ENCODE results near the gene ADAMTS8. TPM values are rescaled to one million over a fixed set of nuclear protein-coding genes. Genes with fewer than 3 reads are reported as not detected.

The ADAMTS8 gene
- total and polyA plus RNA-seq, 2 donors (not counting 3 experiments of a cell fraction or from before 2014, with no cell fraction given) = not detected

DNA sequence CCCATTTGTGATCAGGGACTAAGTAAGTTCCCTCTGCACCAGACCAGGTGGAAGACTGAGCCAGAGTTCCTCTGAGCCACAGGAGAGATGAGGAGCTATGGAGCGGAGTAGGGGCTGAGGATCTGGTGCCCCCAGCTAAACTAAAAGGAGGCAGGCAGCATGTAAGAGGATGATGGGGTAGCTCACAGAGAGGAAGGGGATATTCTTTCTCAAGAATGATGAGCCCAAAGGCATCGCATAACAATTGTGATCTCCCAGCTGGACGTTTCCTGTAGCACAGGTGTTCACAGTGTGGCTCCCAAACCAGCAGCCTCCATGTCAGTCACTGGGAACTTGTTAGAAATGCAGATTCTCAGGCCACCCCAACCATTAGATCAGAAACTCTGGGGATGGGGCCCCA, 24.4 kb downstream of the ADAMTS8 start:
- TF ChIP-seq GATA2 (IDR thresholded peaks at IDR 0.05; ENCODE audit: insufficient read depth, insufficient read length, low read depth, low read length) (no peak), EZH2 (IDR thresholded peaks at IDR 0.05; ENCODE audit: borderline replicate concordance, low read depth, low read length, severe bottlenecking) (no peak), MYC (IDR thresholded peaks at IDR 0.05; ENCODE audit: low read depth, low read length) (no peak), FOS (IDR thresholded peaks at IDR 0.05; ENCODE audit: borderline replicate concordance, insufficient read depth, low read length) (no peak), POLR2A (IDR thresholded peaks at IDR 0.05; ENCODE audit: low read depth, low read length) (no peak), JUN (IDR thresholded peaks at IDR 0.05; ENCODE audit: borderline replicate concordance, insufficient read depth, insufficient read length, low read depth) (no peak), POLR2AphosphoS5 (IDR thresholded peaks at IDR 0.05; ENCODE audit: insufficient read depth, low read depth, low read length) (no peak)
- TF ChIP-seq, protein P1, sequence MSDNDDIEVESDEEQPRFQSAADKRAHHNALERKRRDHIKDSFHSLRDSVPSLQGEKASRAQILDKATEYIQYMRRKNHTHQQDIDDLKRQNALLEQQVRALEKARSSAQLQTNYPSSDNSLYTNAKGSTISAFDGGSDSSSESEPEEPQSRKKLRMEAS (IDR thresholded peaks at IDR 0.05; ENCODE audit: insufficient read depth, insufficient read length) = no peak
- TF ChIP-seq, protein P2, sequence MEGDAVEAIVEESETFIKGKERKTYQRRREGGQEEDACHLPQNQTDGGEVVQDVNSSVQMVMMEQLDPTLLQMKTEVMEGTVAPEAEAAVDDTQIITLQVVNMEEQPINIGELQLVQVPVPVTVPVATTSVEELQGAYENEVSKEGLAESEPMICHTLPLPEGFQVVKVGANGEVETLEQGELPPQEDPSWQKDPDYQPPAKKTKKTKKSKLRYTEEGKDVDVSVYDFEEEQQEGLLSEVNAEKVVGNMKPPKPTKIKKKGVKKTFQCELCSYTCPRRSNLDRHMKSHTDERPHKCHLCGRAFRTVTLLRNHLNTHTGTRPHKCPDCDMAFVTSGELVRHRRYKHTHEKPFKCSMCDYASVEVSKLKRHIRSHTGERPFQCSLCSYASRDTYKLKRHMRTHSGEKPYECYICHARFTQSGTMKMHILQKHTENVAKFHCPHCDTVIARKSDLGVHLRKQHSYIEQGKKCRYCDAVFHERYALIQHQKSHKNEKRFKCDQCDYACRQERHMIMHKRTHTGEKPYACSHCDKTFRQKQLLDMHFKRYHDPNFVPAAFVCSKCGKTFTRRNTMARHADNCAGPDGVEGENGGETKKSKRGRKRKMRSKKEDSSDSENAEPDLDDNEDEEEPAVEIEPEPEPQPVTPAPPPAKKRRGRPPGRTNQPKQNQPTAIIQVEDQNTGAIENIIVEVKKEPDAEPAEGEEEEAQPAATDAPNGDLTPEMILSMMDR (IDR thresholded peaks at IDR 0.05; ENCODE audit: extremely low read depth in 1 of 2, insufficient read depth in 1 of 2, low read depth in 1 of 2, low read length in 2 of 2) = no peak
- Histone ChIP-seq H4K20me1 (replicated peaks; ENCODE audit: control insufficient read depth, extremely low read depth, insufficient read depth, low read length) (no peaks in the 10 kb centered on the region), H3K9ac (replicated peaks; ENCODE audit: extremely low read depth, insufficient read depth, low read length) (no peak overlapping the region), H3K27me3 (ENCODE audit: control insufficient read depth in 2 of 2, insufficient read depth in 2 of 2, low read length in 2 of 2) (no peaks in the 10 kb centered on the region), H3K9me3 (replicated peaks; ENCODE audit: control insufficient read depth, insufficient read depth, low read length) (no peaks in the 10 kb centered on the region), H3K9me1 (replicated peaks; ENCODE audit: control insufficient read depth, extremely low read depth, insufficient read depth, low read length) (no peaks in the 10 kb centered on the region), H3K4me1 (ENCODE audit: control insufficient read depth, extremely low read depth, insufficient read depth, low read length) (no peaks in the 10 kb centered on the region), H3K36me3 (ENCODE audit: control insufficient read depth in 2 of 2, extremely low read depth in 1 of 2, insufficient read depth in 2 of 2, low read length in 2 of 2) (no peaks in the 10 kb centered on the region), H3K4me3 (replicated peaks in 1 of 3; ENCODE audit: insufficient read depth in 1 of 3, low read depth in 1 of 3, low read length in 3 of 3) (no peak overlapping the region), H2AFZ (ENCODE audit: low read depth, low read length) (no peak overlapping the region), H3K79me2 (ENCODE audit: control insufficient read depth, insufficient read depth, low read length) (no peaks in the 10 kb centered on the region), H3K4me2 (ENCODE audit: insufficient read depth, low read length) (no peak overlapping the region), H3K27ac (ENCODE audit: insufficient read depth, low read depth, low read length) (no peak overlapping the region)
- dilution Hi-C loops (cut with MboI; ENCODE audit: extremely low pct_ligation_motif_present, low sequenced_read_pairs) = no loop called here
- intact Hi-C loops (cut with micrococcal nuclease) = no loop called here
- POLR2A ChIA-PET = no interaction called here
- no TSS peak for BruUV-seq (replicated peaks)
- no peak for DNase-seq (ENCODE audit: low read depth, low spot score)
- no peak for FAIRE-seq
- CTCF ChIA-PET = interaction anchor here (1.6 kb wide), 1 partner anchor 191 kb away, joined by 5 read pairs; no protein-coding TSS in a partner anchor

All from endothelial cell of umbilical vein (primary cell).